Amniotic epithelial cell (primary cell): ENCODE data around the gene GFRA1.

Experiments used
- DNase-seq: peaks from one replicate; pipeline ENCODE4 v3.0.0-alpha.2; 2010; ENCODE audit warnings: low read depth

The GFRA1 gene

DNA sequence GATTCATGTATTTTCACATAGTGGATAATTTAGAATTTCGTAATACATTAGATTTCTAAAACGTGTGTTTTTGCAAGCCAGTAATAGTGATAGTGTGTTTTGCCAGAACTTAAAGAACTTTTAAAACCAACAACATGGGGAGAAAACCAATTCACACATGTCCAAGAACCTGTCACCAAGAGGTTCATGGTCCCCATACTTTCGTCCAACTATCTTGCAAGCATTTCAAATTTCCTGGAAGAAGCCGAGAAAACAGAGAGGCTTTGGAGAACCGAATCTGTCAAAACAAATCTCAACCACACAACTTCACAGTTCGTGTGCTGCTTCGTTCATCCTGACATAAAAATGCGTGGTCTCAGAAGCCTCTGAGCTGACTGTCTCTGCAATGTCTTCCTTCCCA is 31.9 kb downstream of the GFRA1 start:
- no peak for DNase-seq

GRCh38 chr10:116240157-116240950 is 32.7 kb downstream of the GFRA1 start:
- DNase-seq: no peak

- no peak for DNase-seq
Observed at GRCh38 chr10:116239229-116239628, 33.8 kb downstream of the GFRA1 start.

DNA sequence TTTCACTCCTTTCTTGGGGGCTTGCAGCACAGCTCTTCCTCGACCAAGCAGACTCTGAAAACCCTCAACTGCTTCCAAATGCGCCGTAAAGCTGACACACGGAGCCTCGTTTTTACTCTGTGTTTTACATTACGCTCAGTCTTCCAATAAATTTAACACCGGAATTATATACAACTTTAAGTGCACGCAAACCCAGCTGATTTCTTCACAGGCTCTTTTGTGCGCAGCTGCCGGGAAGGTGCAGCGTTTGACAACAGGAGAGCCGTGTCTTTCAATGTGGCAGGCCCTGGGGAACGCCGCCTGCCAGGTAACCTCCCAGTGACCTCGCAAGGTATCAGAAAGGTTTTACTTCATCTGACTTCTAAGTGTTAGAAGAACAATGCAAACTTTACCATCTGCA is 35.0 kb downstream of the GFRA1 start:
- no peak for DNase-seq

DNA sequence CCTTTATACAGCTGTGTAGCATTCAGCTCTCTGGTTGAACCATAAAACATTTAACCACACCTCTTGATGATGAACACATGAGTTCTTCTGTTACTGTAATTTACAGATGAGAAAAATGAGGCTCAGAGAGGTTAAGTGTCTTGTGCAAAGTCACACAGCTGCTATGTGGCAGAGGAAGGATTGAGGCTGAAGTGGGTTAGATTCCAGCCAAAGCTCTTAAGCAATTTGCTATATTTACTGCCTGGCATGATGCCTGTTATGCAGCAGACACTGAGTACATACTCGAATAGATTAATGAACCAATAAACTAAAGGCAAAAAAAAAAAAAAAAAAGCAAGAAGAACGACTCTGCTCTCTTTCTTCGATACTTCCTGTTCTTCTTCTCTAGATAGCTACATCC is 35.7 kb downstream of the GFRA1 start:
- DNase-seq: no peak

DNA sequence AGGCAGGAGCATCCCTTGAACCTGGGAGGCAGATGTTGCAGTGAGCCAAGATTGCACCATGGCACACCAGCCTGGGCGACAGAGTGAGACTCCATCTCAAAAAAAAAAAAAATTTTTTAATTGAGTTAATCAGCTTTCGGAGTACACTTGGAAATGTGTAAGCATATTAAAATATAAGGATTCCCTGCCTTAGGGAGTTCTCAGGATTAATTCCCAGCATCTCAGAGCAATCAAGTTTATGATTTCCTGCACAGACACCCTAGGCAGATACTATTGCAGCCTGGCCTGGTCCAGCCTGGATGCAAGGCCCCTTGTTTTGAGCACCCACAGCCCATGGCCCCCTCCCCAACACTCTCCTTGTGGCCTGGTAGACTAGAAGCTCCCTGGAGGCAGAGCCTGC is 39.8 kb downstream of the GFRA1 start:
- DNase-seq: no peak

DNA sequence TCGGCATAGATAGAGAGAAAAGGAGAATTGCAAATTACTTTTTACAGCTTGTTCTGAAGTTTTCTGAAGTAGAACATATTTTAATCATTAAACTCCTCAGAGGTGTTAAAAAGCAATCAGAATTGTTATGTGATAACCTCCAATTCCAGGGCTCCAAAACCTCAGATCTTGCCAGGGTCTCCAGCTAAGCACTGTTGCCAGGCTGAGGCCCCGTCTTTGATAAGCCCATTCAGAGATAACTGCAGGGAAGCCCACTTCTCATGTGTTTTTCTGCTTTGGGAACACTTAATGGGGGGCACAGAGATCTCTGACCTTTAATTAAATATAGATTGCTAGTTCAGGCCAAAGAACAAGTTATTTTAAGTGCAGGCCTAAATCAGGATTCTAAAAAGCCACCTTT is 40.4 kb downstream of the GFRA1 start:
- DNase-seq: no peak

DNA sequence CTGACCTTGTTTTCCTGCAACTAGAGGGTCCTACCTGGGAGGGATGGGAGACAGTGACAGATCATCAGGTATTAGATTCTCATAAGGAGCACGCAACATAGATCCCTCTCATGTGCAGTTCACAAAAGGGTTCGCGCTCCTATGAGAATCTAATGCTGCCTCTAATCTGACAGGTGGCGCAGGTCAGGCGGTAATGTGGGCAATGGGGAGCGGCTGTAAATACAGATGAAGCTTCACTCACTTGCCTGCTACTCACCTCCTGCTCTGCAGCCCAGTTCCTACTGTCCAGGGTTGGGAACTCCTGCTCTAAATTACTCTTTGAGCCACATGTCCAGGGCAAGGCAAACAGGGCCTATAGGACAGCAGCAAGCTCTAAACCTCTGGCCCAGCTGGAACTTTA is 46.2 kb downstream of the GFRA1 start:
- DNase-seq: no peak

DNA sequence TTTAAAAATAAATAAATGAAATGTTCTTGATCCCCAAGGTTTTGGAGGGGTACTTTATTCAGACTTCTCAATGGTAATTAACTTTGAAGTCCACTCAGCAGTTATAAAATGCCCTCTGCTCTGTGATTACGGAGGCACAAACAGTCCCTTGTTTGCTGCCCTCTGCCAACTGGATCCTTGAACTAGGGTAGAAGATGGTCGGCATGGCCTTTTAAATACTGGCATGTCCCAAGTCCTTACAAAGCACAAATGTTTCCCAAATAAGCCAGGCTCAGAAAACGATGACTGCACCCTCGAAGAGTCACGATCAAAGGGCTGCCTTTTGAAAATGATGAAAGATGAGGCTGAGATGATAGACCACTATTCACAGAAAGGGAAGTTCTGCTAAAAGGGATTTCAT is 47.0 kb downstream of the GFRA1 start:
- DNase-seq: no peak

- no peak for DNase-seq
Observed at GRCh38 chr10:116223289-116223688, 49.7 kb downstream of the GFRA1 start.

DNA sequence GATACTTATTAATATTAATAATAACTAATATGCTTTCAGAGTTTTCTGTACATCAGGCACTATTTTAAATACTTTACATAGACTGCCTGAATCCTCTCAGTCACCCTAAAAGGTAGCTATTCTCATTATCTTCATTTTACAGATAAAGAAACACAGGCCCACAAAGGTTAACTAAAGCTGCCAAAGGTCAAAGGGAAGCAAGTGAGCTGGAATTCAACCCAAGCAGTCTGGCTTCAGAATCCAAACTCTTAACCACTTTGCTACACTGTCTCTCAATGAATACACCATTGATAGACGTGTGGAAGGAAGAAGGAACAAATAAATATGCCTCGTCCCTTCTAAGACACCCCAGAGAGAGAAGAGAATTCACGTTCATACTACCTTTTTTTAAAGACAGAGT is 52.0 kb downstream of the GFRA1 start:
- no peak for DNase-seq

DNA sequence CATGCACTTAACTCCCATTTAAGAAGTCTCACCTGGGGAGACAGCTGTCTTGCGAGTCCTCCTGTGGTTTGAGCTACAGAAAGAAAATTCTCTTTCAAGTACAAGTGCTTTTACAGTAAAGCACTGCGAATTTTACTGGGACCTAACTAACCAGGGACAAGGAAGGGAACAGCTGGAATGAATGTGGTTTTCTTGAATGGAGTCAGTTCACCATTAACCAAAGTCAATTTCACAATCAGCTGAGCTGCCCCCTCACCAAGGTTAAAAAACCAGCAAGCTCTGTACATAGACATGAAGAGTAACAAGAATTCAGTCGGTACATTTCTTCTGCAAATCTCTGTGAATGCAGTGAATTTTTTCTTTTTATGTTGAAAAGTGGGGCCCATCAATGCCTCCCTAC is 56.3 kb downstream of the GFRA1 start:
- peak; percentile 13 for DNase-seq

- DNase-seq: no peak
Observed at GRCh38 chr10:116215651-116216050, 57.4 kb downstream of the GFRA1 start.

GRCh38 chr10:116211682-116212081 is 61.3 kb downstream of the GFRA1 start:
- DNase-seq: peak; percentile 86

DNA sequence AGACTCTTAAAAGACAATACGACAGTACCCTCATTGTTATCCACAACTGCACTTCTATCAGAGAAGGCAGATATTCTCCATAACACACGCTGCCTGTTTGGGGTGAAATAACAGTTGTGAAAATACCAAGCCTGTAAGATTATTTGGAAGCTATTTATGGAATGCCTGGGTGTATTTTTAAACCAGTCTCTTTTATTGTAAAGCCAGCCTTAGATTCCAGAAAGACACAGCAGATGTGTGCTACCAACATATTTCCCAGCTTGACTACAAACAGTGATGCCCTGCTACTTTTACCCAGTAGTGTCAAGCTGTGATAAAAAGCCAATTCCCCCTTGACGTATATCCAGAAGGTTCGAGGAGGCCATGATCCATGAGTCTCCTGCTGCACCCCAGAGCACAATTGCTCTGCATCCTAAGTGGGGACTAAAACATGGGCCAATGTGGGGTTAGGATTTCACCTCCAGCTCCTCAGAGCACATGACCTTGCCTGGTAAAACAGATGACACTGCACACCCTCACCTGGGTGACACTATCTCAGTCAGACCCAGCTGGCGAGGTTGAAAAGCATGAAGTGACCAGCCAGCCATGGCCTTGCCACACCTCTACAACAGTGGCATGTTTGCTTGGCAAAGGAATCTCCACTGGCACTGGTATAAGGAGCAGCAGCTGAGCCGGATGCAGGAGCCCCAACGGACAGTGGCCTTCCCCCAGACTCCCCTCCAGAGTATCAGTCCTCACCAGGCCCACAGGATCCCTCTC is 62.2 kb downstream of the GFRA1 start:
- DNase-seq: no peak

GRCh38 chr10:116209781-116210180 is 63.2 kb downstream of the GFRA1 start:
- no peak for DNase-seq

GRCh38 chr10:116208956-116209567 is 63.9 kb downstream of the GFRA1 start:
- no peak for DNase-seq

- DNase-seq: no peak
Observed at GRCh38 chr10:116207690-116208089, 65.3 kb downstream of the GFRA1 start.

DNA sequence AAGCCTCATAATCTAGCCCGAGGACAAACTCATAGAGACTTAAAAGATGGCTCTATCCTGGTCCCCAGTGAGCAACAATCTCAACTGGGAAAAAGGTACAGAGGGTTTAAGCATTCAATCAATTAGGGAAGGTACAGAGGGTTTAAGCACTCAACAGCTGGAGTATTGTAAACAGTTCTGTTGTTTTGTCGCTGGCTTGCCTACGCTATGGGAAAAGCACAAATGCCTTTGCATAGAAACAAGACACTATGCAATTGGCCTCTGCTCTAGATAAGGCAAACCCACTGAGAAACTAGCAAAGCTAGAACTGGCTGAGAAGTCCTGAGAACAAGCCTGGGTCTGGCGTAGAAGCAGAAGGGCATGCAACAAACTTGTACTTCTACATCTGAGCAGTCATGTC is 69.3 kb downstream of the GFRA1 start:
- DNase-seq: no peak

GRCh38 chr10:116201670-116202430 is 71.2 kb downstream of the GFRA1 start:
- no peak for DNase-seq

- peak; percentile 33 for DNase-seq
Observed at GRCh38 chr10:116201011-116201410, 72.0 kb downstream of the GFRA1 start.

DNA sequence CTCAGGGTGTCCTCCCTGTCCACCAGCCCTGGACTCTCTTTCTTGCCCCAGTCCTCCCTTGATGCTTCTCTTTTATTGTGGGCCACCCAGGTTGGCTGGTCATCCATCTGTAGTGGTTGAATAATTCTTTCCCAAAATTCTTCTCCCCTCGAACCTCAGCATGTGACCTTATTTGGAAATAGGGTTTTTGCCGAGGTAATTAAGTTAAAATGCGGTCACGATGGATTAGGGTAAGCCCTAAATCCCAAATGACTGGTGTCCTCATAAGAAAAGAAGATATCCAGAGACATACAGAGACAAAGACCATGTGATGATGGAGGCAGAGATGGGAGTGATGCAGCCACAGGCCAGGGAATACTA is 74.3 kb downstream of the GFRA1 start:
- no peak for DNase-seq
